ENCODE data around the gene ZNF853.
A peak's percentile ranks its signal among the peaks of the same experiment; 100 is the strongest.
"Not testable (repeated sequence)": the region's sequence is repeated elsewhere in the genome, so short reads cannot be mapped to it uniquely, and the experiment has no call there.

The ZNF853 gene

DNA sequence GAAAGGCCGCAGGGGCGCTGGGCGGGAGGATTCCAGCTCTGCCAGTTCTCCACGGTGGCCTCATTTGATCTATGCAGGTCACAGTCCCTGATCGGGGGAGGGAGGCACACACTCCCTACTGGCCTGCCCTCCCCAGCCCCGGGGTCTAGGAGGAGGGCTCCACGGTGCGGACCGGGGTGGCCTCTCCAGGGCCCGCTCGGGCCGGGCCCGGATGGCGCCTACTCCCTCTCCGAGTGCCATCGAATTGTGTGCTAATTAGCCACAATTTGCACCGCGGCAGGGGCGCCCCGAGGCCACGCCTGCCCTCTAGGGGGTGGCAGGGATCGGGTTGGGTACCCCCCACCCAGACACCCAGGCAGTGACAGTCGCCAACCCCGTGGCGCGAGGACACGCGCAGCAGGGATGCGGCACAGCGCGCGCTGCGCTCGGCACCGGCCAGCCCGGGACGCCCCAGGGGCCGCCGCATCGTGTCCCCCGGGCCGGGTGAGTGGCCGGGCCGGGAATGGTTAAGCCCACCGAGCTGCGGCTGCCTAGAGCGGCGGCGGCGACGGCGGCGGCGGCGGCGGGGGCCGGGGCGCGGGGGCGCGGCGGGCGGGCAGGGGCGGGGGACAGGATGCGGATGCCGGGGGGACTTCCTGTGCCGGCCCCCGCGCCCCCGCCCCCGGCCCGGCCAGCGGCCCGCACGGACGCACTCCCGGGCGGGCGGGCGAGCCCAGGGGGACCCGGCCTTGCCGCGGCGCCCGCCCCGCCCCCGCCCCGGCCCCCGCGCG, at the start of gene ZNF853:
ZNF853 (plus strand) TSS at position 658 of the 770 bp plus-strand sequence. CDS start 565 bp downstream, outside the sequence.
- no peak for DNase-seq (ENCODE audit: low spot score)

DNA sequence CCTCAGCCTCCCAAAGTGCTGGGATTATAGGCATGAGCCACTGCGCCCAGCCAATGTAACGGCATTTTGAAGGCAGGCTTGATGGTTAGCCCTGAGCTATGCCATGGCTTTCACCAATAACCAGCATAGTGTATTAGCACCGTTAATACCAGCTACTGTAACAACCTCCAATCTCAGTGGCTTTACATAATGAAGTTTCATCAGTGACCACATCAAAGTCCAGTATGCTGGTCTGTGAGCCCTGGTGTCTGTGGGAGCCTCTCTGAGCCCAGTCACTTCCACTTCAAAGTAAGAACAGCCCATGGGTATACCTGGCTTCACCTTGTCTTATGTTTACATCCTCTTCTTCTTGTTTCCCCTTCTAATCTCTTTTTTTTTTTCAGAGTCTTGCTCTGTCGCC, 49.8 kb upstream of the ZNF853 start:
- DNase-seq (ENCODE audit: low spot score): no peak

DNA sequence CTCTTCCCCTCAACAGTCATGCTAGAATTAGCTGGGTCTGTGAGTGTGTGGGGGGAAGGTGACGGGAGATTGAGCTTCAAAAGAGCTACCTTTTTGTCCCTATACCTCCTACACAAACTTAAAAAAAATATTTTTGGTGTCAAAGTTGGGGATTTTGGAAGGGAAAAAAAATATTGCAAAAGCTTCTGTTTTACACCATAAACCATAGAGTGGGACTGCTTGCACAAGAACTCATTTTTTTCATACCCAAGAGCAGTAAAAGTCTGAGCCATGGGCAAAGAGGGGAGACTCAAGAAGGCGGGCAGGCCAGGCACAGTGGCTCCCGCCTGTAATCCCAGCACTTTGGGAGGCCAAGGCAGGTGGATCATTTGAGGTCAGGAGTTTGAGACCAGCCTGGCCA, 47.5 kb upstream of the ZNF853 start:
- no peak for DNase-seq (ENCODE audit: low spot score)

DNA sequence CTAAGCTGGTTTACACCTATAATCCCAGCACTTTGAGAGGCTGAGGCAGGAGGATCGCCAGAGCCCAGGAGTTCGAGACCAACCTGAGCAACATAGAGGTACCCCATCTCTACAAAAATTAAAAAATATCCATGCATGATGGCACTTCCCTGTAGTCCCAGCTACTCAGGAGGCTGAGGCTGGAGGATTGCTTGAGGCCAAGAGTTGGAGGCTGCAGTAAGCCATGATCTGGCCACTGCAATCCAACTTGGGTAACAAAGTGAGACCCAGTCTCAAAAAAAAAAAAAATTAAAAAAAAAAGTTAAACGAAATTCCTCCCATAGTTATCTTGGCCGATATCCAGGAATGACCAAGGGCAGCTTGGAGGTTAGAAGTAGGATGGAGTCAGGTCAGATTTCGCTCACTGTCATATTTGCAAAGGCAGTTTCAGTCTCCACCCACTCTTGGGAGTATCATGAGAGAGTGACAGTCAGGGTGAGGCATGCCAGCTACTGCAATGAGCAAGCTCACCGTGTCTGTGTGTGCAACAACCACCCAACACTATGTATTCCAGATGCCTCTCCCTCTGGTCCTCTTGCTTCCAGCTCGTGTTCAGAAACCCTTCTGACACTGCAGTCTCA, 44.1 kb upstream of the ZNF853 start:
- no peak for DNase-seq (ENCODE audit: low spot score)

DNA sequence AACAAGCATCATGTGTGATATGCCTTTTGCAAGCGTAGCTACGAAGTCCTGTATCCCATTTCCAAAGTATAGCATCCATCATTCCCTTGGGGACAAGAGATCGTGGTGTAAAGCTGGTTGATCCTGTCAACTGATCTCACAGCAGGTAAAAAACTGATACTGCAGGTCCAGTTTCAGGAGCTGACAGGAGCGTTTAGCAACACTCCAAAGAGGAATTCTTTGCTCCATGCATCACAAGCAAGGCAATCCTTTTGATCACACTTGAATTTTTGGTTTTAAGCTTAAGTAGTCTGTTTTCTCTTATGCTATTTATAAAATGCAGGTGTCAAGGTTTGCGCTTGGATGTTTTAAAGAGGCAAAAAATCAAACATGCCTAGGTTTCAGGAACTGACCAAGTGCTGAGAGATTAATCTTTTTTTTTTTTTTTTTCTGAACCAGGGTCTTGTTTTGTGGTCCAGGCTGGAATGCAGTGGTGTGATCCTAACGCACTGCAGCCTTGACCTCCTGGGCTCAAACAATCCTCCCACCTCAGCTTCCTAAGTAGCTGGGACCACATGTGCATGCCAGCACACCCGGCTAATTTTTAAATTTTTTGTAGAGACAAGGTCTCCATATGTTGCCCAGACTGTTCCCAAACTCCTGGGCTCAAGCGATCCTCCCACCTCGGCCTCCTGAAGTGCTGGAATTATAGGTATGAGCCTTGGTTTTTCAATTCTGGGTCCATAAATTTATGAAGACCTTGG, 40.0 kb upstream of the ZNF853 start:
- DNase-seq (ENCODE audit: low spot score): no peak

DNA sequence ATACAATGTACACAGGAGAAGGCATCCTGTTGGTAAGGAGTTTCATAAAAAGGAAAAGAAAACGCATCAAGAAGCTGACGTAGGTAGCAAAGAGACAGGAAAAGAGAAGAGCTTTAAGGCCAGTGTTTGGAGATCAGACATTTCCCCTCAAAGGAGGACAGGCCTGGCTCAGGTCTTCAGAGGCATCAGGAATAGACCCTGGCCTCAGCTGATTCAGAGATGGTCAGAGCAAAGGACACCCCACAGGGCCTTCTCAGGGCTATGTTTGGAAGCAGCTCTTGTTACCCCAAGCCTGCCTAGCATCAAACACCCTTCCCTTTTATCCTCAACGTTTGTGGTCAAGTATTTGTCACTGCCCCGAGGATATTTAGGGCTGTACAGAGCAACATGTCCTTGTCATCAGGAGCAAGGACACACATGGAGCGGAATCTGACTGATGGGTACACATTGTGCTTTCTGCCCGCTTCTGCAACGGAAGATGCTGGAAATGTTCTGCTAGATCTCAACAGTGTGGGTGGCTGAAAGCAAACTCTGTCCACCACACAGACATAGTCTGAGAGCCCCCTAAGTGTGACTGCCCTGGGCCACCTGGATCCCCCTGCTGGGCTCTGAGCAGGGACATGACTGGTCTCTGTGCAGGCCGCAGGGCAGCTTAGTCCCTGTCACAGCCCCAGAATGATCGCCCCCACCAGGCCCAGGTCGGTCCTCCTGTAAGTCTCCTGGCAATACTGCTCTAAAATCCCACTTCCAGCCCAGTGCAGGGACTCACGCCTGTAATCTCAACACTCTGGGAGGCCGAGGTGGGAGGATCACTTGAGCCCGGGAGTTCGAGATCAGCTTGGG, 39.2 kb upstream of the ZNF853 start:
- DNase-seq (ENCODE audit: low spot score): no peak

DNA sequence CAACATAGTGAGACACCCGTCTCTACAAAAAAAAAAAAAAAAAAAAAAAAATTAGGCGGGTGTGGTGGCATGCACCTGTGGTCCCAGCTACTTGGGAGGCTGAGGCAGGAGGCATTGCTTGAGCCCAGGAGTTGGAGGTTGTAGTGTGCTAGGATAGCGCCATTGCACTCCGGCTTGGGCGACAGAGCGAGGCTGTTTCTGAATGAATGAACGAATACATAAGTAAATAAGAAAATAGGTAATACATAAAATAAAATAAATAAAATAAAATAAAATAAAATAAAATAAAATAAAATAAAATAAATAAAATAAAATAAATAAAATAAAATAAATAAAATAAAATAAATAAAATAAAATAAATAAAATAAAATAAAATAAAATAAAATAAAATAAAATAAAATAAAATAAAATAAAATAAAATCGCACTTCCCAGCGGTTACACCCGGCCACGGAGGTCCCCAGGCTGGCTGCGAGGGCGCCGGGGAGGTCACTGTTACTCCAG, 38.5 kb upstream of the ZNF853 start:
- DNase-seq (ENCODE audit: low spot score): not testable (repeated sequence)

DNA sequence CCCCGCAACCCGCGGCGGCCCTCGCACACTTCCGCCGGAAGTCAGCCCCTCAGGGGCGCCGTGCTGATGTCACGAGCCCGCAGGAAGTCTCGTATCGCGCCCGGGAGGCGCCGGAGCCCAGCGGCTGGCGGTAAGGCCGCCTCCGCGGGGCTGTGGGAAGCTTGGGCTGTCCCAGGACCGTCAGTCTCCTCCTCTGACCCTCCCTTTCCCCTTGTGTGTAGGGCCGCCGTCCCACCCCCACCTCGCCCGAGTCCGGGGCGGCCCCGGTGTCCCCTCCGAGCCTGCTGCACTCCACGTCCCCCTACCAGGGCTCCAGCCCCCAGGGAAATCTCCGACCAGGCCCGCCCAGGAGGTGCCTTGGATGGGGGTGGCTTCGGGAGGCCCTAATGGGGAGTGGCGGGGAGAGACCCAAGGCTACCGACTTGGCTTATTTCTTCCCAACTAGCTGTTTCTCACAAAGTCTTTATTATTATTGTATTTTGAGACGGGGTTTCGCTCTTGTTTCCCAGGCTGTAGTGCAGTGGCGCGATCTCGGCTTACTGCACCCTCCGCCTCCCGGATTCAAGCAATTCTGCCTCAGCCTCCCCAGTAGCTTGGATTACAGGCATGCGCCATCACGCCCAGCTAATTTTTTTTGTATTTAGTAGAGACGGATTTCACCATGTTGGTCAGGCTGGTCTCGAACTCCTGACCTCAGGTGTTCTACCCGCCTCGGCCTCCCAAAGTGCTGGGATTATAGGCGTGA, 37.9 kb upstream of the ZNF853 start, which contains the start of gene ZDHHC4:
ZDHHC4 (plus strand) TSS at position 86 of the 745 bp plus-strand sequence. CDS start 3,108 bp downstream, outside the sequence.
- peak; percentile 81 for DNase-seq (ENCODE audit: low spot score)

DNA sequence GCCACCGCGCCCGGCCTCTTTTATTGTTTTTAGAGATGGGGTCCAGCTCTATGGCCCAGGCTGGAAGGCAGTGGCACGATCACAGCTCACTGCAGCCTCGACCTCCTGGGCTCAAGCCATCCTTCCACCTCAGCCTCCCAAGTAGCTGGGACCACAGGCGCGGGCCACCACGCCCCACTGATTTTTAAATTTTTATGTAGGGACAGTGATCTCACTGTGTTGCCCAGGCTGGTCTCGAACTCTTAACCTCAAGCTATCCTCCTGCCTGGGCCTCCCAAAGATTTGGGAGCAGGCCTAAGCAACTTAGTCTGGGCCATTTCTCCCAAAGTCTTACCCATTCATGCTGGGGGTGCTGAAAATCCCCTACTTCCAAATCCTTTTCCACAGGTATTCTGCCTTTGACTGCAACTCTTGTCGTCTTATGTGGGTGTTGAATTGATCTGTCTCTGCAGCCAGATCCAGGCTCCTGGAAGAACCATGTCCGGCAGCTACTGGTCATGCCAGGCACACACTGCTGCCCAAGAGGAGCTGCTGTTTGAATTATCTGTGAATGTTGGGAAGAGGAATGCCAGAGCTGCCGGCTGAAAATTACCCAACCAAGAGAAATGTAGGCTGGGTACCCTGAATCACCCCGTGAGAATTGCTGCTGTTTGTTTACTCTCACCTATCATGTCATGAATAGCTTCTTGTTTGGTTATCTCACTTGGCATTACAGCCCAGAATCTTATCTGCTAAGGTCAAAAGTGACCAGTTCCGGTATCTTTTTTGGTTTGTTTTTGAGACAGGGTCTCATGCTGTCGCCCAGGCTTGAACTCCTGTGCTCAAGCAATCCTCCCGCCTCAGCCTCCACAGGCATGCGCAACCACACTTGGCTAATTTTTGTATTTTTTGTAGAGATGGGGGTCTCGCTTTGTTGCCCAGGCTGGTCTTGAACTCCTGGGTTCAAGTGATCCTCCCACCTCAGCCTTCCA, 37.0 kb upstream of the ZNF853 start:
- DNase-seq (ENCODE audit: low spot score): no peak

DNA sequence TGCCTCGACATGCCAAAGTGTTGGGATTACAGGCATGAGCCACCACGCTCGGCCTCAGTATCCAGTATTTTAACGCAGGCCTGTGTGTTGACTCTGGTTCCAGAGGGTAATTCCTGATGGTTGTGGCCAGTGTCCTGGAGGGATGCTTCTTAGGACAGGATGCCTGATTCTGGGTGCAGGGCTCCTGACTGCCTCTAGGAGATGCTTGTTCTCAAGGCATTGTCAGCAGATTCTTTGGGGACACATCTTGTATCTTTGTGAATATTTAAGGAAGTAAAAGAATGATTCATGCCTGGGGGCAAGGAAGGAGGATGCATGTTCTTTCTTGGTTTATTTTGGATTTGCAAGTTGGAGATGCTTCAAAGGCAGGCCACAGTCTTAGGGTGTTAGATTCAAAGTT, 36.0 kb upstream of the ZNF853 start:
- DNase-seq (ENCODE audit: low spot score): no peak

DNA sequence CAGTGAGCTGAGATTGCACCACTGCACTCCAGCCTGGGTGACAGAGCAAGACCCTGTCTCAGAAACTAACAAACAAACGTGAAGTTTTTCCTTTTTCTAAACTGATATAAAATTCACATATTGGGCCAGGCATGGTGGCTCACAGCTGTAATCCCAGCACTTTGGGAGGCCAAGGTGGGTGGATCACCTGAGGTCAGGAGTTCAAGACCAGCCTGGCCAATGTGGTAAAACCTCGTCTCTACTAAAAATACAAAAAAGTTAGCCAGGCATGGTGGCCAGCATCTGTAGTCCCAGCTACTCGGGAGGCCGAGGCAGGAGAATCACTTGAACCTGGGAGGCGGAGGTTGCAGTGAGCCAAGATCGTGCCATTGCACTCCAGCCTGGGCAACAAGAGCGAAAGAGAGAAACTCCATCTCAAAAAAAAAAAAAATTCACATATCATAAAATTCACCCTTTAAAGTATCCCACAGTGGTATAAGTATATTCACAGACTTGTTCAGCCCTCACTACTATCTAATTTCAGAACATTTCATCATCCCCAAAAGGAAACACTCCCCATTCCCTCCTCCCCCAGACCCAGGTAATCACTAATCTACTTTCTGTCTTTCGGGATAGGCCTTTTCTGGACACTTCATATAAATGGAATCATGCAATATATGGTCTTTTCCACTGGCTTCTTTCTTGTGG, 29.5 kb upstream of the ZNF853 start:
- DNase-seq (ENCODE audit: low spot score): not testable (repeated sequence)

DNA sequence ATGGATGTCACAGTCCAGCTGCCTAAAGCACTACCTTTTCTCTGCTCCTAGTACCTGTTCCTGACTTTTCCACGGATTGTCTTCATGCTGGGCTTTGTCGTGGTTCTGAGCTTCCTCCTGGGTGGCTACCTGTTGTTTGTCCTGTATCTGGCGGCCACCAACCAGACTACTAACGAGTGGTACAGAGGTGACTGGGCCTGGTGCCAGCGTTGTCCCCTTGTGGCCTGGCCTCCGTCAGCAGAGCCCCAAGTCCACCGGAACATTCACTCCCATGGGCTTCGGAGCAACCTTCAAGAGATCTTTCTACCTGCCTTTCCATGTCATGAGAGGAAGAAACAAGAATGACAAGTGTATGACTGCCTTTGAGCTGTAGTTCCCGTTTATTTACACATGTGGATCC, 26.8 kb upstream of the ZNF853 start:
- no peak for DNase-seq (ENCODE audit: low spot score)

DNA sequence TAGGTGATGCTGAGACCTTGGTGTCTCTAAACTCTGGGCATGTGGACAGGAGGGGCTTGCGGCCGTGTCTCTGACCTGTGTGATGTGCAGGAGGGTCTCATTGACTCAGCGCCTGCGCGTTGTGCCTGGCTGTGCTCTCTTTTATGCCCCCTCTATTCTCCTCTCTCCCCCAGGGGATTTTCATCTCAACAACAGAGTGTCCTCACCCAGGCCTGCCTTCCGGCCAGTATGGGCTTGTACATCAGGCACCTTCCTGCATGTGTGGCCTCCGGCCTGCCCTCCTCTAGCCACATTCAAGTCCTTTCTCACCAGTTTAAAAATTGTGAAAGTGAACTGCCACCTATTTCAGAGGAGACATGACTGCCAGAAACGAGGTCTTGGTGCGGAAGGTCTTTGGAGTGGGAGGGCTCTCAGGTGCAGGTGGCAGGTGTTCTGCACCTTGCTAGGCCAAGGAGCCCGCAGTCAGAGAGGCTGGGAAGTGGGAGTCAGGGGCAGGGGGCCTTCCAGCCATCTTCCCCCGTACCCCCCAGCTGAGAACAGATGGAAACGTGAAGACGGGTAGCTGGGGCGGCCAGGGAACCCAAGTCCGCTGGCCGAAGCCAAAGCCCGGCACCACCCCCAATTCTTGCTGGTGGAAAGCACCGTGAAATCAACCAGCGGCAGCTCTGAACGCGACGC, 26.1 kb upstream of the ZNF853 start:
- no peak for DNase-seq (ENCODE audit: low spot score)

DNA sequence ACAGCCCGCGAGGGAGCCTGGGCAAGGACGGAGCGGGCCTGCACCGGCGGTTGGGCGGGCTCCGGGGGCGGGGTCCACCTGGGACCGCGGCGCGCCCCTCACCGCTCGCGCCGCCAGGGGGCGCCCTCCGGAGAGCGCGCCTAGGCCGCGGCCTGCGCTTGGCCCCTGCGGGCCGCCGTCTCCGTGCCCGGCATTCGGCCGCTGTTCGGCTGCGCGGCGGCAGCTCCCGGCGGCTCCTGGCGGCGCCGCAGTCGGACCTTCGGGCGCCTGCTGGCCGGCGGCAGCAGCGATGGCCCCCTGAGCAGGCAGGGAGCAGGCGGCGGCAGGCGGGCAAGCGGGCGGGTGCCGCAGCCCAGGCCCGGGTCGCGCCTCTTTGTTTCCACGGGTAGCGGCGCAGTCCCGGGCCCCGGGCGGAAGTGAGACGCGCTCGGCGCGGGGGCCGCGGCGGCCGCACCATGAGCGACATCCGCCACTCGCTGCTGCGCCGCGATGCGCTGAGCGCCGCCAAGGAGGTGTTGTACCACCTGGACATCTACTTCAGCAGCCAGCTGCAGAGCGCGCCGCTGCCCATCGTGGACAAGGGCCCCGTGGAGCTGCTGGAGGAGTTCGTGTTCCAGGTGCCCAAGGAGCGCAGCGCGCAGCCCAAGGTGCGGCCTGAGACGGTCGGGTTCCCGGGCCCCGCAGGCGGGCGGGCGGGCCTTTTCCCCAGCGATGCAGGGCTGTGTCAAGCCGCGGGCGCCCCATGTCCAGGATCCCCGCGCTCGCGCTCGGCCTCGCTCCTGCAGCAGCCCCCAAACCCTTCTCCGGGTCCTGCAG, 25.4 kb upstream of the ZNF853 start, which contains the start of gene INTS15:
INTS15 (plus strand) TSS at position 193 of the 816 bp plus-strand sequence; CDS start at position 456, 263 bp downstream.
- DNase-seq (ENCODE audit: low spot score): peak; percentile 54

DNA sequence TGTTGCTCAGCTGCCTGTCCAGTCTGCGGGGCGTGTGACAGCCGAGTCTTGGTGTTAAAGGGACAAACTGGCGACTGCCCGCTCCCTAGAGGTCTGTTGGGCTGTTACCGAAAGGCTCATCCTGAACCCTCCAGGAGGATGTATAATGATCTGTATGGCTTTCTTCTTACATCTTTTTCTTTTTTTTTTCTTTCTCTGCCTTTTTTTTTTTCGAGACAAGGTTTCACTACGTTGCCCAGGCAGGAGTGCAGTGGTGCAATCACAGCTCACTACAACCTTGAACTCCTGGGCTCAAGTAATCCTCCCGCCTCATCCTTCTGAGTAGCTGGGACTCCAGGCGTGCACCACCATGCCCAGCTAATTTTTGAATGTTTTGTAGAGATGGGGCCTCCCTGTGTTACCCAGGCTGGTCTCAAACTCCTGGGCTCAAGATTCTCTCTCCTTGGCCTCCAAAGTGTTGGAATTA, 24.7 kb upstream of the ZNF853 start:
- peak; percentile 38 for DNase-seq (ENCODE audit: low spot score)

DNA sequence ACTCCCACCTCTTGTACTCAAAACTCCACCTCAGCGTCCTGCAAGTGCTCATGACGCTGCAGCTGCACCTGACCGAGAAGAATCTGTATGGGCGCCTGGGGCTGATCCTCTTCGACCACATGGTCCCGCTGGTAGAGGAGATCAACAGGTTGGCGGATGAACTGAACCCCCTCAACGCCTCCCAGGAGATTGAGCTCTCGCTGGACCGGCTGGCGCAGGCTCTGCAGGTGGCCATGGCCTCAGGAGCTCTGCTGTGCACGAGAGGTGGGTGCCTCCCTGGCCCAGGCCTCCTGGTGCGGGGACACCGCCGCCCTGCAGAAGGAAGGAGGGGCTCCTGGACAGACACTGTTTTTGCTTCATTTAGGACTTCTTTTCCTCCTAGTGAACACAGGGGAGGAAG, 15.3 kb upstream of the ZNF853 start:
- no peak for DNase-seq (ENCODE audit: low spot score)

DNA sequence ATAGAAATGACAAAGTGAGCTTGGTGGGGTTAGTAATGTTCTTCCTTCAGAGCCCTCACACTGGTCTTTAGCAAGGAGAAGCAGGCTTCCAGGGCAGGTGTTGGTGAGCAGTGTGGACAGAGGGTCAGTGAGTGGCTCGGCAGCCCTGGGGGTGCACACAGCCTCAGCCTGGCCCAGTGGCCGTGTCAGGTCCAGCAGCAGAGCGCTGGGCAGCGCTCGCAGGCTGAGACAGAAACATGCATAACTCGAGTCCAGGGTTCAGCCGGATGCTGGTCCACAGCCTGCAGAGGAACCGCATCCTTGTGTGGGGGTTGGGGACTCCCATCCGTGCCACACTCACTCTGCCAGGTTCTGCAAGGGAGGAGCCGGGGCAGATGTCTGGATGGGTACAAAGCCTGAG, 11.0 kb upstream of the ZNF853 start:
- no peak for DNase-seq (ENCODE audit: low spot score)

All from cerebellar cortex (tissue), 1 donor.